HG03139 (cell line): ENCODE results near the gene ABCF1.
A peak's percentile ranks its signal among the peaks of the same experiment; 100 is the strongest.
"Not testable (repeated sequence)": the region's sequence is repeated elsewhere in the genome, so short reads cannot be mapped to it uniquely, and the experiment has no call there.

Experiments
- ATAC-seq: cut with Tn5 transposase; IDR thresholded peaks from one replicate; pipeline ENCODE4 v1.9.1; 2021; ENCODE audit not compliant: unreplicated experiment

The ABCF1 gene

DNA sequence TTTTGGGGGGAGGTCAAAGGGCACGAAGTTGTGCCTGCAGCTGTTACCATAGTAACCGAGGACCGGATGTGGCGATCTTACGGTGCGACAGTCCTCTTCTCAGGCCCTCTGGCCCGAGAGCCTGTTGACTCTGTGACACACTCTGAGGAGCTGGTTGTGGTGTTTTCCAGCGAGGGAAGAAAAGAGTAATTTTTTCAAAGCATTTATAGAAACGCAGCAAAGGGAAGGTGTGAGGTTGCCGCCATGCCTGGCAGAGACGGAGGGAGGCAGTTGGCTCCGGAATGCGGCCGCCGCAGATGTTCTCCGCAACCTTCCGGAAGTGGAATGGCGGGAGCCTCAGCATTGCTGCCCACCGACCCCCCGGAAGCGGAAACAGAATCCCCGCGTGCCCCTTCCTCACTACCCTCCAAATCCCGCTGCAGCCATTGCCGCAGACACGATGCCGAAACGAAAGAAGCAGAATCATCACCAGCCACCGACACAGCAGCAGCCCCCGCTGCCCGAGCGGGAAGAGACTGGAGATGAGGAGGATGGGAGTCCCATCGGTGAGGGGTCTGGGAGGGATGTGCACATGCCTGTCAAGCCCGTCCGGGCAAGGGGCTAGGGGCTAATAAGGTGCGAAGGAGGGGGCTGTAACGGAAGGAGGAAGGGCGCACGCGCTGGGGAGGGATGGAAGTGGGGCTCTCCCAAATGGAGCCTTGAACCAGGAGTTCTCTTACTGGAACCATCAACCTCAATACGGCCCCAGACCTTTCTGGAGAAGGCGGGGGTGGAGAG lies 14.1 kb upstream of the ABCF1 start, which contains the start of gene PRR3:
PRR3 (plus strand) TSS at position 390 of the 777 bp plus-strand sequence; CDS start at position 440, 50 bp downstream.
- ATAC-seq = peak; percentile 50

DNA sequence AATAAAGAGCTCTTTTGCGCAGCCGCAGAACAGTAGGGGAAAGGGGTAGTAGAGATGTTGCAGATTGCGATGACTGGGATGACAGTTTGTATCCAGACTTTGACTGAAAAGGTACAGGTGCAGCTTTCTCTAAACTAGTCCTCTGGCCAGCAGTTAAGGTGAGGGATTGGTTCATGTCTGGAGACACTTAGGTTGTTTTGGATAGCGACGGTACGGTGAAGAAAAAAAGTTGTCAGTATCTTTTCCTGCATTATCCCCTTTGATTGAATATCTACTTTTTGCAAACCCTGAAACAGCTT lies 13.6 kb upstream of the ABCF1 start:
- ATAC-seq = no peak

DNA sequence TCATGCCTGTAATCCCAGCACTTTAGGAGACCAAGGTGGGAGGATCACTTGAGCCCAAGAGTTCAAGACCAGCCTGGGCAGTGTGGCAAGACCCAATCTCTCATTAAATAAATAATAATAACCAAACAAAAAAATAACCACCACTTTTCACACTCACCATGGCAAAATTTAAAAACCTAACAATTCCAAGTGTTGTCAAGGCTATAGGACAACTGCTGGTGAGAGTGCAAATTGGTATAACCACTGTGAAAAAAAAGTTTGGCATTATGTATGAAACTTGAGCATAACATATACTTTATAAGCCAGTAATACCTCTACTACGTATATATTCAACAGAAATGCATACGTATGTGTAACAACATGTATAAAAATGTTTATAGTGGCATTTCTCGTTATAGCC lies 10.3 kb upstream of the ABCF1 start:
- ATAC-seq = no peak

DNA sequence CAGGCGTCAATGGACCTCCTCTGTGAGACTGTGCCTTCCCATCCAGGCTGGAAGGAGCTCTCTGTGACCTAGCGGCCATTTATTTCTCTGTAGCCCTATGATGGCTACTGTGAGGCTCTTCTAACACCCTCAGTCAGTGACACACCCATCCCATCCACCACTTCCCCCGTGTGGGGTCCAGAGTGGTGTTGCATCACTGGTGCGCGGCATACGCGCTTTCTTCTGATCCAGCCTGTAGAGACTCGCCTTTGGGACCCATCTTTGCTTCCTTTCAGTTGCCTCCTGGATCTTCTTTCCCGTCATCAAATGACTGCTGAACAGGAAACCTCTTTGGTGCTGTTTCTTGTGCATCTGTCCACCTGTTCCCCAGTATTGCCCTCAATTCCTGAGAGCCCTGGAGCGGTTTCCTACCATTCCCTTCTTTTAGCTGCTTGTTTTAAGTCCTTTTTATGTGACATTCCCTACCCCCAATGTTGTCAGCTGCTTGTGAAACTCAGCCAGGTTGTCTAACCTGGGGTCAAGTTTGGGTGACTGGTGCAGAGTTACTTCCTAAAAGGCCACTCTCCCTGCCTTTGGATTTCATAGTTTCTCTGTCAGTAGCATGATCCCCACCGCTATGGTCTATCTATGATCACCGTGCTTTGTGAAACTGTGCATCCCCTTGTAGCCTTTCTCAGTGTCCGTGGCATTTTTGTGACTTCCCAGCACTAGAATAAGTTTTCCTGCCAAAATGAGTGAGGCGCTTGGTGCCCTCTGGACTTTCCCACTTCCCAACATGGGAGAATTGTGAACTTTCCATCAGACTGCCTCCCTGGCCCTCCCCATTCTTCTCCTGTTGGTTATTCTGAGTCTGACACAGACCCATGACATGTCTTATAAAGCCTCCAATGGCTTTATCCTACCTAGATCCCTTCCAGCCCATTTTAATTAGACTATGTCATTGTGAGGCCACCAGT lies 8.5 kb upstream of the ABCF1 start:
- no peak for ATAC-seq

DNA sequence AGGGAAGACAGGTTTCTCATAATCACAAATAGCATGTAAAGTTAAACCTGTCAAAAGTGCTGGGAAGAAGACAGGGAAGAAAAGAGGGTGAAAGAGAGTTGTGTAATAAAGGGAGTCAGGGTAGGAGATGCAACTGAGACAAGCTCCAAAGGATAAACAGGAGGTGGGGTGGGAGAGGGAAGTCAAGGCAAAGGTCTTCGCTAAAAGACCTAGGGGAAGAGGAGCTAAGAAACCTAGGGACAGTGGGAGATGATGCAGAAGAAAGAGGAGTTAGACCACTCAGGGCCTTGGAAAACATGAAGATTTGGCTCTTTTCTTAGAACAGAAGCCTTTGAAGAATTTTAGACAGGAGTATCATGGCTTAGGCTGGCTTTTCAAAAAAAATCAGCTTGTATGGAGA lies 7.1 kb upstream of the ABCF1 start:
- ATAC-seq = no peak

DNA sequence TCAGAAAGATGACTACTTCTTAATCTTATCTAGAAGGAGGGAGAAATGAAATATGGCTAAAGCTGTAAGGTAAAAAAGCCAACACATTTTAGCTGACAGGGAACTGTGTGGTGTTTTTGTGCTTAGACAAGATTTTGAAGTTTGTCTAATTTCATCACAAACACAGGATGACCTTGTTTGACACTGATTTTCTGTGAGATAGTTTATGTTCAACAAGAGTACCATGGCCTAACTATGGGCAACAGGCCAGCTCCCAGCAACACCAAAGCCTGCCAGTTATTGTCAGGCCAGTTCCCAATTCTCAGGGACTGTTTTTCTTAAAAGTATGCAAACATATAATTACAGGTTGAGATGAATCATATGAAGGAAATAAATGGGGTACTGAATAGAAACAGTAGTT lies 5.5 kb upstream of the ABCF1 start:
- no peak for ATAC-seq

DNA sequence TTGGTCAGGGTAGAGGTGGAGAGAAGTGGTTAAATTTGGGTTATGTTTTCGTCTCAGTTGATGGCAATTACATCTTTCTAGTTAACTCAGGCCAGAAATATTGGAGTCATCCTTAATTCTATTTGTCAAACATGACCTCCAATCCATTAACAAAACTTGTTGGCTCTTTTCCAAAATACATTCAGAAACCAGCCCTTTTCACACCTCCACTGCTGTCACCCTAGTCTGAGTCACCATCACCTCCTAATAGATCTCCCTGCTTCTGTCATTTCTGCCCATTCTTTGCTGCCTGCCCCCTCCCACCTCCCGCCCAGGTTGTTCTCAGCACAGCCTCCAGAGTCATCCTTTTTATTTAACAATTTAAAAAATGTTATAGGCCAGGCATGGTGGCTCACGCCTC lies 3.0 kb upstream of the ABCF1 start:
- ATAC-seq = no peak

DNA sequence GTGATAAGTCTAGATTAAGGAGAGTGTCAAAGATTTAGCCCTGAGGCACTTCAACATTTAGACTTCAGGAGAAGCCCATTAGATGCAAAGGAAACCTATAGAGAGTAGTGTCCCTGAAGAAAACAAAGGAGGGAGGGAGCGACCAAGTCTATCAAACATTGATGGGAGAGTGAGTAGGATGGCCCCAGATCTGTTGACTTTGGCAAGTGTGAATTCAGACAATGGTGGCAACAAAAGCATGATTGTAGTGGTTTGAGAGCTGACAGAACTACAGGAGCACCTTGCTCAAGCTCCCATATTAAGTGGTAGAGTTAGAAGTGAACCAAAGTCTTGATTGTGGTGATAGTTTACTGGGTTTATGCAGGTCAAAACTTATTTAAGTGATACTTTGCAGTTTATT lies 979 bp upstream of the ABCF1 start:
- no peak for ATAC-seq

DNA sequence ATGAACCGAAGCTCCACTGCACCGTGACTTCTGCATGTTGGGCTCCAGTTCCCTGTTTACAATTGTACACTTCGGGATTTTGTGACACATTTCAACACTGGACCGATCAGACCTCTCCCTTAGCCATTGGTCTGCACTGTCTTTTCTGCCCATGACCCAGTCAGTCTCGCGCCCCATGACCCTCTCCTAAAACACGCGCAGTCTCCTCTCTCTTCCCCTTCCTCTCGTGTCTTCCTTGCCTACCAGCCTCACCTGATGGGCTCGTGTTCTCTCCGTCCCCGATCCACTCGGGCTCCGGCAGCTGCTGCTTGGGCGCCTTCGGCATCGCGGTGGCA lies 535 bp upstream of the ABCF1 start:
- peak; percentile 24 for ATAC-seq

DNA sequence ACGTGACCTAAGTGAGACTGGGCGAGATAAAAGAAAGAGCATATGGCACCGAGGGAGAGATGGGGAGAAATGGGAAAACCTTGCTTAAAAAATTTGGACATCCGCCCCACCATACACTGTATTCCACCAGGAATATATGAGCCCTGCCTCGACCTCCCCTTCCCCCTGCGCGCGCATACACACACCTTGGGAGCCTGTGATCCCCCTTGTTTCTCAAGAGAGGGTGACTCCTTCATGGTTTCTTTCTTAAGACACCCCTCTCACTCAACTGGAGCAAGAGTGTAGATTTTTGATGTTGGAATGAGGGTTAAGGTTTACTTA lies 480 bp downstream of the ABCF1 start:
- no peak for ATAC-seq

DNA sequence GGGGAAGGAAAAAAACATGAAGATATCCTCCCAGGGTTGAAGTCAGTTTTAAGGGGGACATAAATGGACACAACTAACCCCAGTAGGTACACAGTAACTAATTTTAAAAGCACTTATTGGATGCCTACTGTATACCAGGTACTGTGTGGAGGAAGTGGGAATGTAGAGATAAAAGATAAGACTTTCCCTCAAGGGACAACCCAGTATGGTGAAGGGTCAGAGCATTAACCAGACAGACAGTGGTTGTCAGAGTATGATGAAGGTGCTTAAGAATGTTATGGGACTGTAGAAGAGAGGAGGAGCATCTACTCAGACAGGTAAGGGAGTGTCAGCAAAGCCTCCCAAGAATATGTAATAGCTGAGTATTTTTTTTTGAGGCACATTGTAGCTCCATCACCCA lies 906 bp downstream of the ABCF1 start:
- ATAC-seq = no peak

DNA sequence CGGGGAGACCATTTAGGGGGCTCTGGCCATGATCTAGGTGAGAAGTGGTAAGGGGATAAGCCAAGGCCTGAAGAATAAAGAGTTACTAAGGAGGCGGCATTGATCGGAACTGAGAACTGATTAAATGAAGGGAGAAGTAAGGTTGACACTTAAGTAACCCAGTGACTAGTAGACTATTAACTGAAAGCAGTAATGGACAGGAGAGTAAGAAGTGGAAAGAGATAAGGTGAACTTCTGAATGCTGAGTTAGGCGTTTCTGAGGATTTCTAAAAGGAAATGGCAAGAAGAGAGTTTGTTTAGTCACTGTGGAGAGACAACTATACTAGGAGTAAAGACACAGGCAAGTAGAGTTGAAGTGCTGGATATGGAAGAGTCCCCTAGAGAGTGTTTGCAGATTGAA lies 1.9 kb downstream of the ABCF1 start:
- ATAC-seq = no peak

DNA sequence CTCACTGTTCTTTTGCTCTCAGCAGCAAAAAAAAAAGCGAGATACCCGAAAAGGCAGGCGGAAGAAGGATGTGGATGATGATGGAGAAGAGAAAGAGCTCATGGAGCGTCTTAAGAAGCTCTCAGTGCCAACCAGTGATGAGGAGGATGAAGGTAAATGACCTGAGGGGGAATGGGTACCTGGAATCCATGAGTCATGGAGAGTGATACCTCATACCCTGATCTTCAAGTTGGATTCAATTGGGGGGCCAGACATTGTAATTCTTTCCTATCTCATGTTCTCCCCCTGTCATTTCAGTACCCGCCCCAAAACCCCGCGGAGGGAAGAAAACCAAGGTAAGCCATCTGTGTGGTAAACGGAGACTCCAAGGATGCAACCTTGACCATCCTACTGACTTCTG lies 6.8 kb downstream of the ABCF1 start:
- ATAC-seq = no peak

DNA sequence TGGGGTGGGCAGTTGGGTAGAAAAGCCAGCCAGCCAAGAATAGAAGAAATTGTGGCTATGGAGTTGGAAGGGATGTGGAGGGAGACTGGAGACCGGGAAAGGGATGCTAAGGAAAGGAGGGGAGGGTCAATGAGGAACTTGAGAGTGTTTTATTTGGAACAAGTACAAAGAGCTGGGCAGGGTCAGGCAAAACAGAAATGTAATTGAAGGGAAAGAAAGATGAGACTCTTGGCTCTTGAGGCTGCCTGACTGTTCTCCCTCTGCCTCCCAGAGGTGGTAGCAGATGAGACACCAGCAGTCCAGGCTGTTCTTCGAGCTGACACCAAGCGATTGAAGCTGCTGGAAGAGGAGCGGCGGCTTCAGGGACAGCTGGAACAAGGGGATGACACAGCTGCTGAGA lies 12.7 kb downstream of the ABCF1 start:
- no peak for ATAC-seq

DNA sequence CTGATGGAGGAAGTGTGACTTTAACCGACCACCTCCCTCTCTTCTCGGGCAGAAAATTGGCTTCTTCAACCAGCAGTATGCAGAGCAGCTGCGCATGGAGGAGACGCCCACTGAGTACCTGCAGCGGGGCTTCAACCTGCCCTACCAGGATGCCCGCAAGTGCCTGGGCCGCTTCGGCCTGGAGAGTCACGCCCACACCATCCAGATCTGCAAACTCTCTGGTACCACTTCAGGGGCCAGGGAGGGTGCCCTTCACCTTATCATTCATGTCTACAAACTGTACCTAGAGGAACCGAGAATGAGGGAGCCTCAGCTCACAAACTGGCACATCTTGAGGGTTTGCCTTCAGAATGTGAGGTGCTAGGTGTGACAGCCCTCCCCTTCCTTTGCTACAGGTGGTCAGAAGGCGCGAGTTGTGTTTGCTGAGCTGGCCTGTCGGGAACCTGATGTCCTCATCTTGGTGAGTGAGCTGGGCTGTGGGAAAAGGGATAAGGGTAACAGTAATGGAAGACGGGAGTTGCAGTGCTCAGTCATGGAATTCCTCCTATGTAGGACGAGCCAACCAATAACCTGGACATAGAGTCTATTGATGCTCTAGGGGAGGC lies 18.6 kb downstream of the ABCF1 start:
- no peak for ATAC-seq

DNA sequence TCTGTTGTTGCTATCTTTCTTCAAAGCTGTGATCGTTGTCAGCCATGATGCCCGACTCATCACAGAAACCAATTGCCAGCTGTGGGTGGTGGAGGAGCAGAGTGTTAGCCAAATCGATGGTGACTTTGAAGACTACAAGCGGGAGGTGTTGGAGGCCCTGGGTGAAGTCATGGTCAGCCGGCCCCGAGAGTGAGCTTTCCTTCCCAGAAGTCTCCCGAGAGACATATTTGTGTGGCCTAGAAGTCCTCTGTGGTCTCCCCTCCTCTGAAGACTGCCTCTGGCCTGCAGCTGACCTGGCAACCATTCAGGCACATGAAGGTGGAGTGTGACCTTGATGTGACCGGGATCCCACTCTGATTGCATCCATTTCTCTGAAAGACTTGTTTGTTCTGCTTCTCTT lies 19.3 kb downstream of the ABCF1 start:
- no peak for ATAC-seq

DNA sequence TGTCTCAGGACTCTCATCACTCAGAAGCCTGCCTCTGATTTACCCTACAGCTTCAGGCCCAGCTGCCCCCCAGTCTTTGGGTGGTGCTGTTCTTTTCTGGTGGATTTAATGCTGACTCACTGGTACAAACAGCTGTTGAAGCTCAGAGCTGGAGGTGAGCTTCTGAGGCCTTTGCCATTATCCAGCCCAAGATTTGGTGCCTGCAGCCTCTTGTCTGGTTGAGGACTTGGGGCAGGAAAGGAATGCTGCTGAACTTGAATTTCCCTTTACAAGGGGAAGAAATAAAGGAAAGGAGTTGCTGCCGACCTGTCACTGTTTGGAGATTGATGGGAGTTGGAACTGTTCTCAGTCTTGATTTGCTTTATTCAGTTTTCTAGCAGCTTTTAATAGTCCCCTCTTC lies 19.8 kb downstream of the ABCF1 start:
- no peak for ATAC-seq

DNA sequence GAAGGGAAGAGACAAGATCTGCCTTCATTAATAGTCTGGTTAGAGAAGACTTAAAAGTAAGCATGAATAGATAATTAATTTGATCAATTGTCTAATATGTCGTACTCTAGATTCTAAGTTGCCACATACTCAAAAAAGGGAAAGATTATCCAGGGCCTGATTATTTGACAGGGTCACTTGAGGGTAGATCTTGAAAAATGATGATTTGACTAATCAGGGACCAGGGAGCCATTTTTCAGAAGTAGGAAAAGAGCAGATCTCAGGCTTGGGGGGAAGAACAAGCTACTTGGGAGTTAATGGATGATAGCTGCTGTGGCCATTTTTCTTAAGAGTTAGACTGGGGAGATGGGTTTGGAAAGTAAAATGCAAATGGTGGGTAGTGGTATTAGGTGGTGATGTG lies 21.0 kb downstream of the ABCF1 start:
- ATAC-seq = no peak

DNA sequence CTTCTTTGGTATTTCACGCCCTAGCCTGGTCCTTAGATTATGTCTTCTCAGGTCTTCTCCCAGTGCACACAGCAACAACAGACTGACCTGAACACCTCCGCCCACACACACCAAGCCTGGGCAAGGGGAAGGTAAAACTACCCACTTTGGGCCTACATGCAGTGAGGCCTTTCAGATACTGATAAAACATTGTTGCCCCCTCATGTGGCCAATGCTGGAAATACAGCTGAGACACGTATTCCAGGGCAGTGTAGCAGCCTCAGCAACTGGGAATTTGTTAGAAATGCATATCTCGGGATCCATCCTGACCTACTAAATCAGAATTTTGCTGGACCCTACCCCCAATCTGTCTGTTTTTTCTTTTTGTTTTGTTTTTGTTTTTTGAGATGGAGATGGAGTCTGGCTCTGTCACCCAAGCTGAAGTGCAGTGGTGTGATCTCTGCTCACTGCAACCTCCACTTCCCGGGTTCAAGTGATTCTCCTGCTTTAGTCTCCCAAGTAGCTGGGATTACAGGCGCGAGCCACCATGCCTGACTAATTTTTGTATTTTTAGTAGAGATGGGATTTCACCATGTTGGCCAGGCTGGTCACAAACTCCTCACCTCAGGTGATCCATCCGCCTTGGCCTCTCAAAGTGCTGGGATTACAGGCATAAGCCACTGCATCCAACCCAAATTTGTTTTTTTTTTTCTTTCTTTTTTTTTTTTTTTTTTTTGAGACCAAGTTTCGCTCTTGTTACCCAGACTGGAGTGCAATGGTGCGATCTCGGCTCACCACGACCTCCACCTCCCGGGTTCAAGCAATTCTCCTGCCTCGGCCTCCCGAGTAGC lies 26.3 kb downstream of the ABCF1 start:
- ATAC-seq = not testable (repeated sequence)

DNA sequence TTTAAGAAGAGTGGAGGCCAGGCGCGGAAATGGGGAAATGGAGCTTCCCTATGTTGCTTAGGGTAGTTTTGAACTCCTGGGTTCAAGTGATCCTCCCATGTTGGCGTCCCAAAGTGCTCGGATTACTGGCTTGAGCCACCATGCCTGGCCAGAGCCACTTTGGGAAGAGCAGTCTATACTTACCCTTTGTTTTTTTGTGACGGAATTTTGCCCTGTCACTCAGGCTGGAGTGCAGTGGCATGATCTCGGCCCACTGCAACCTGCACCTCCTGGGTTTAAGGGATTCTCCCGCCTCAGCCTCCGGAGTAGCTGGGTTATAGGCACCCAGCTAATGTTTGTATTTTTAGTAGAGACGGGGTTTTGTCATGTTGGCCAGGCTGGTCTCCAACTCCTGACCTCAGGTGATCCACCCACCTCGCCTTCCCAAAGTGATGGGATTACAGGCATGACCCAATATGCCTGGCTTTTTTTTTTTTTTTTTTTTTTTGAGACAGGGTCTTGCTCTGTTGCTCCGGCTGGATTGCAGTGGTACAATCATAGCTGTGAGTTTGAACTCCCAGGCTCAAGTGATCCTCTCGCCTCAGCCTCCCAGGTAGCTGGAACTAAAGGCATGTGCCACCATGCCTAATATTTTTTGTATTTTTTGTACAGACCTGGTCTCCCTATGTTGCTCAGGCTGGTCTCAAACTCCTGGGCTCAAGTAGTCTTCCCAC lies 27.8 kb downstream of the ABCF1 start:
- ATAC-seq = no peak
